ENCODE data around the gene NAT10.
A peak's percentile ranks its signal among the peaks of the same experiment; 100 is the strongest.
"Not testable (repeated sequence)": the region's sequence is repeated elsewhere in the genome, so short reads cannot be mapped to it uniquely, and the experiment has no call there.

NAT10 gene

DNA sequence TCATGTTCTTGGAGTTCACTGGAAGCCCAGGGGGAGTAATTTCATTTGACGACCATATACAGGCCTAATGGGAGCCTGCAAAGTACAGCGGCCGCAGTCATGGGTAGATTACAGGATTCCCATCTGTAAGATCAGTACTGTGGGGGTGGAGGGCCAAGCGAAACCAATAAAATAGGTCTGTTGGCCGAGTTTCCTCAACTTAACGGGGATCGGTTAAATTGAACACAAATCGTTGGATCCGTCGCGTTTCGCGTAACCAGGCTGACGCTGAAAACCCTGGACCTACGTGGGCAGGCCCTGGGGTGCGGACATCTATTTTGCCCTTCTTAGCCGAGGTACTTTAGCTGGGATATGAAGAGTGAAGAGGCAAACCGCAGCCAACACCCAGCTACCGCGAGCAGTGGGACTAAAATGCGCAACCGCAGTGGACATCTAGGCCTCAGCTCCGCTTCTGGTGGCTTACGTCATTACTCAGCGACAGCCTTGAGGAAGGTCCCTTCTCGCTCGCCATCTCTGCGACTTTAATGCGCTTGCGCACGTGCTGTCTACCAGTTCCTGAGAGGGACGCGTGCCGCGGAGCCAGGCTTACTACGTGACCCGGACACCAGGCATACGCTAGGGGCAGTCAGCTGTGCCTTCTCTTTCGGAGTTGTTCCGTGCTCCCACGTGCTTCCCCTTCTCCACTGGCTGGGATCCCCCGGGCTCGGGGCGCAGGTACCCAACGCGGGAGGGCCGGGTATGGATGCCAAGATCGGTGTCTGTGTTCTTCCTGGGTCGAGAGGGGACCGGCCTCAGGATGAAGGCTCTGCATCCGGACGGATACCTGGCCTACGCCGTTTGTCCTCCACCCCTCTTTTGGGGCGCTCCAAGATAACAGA lies at the start of gene NAT10:
NAT10 (plus strand) TSS at position 551 of the 878 bp plus-strand sequence. CDS start 2,597 bp downstream, outside the sequence.
- FAIRE-seq = peak; percentile 59

DNA sequence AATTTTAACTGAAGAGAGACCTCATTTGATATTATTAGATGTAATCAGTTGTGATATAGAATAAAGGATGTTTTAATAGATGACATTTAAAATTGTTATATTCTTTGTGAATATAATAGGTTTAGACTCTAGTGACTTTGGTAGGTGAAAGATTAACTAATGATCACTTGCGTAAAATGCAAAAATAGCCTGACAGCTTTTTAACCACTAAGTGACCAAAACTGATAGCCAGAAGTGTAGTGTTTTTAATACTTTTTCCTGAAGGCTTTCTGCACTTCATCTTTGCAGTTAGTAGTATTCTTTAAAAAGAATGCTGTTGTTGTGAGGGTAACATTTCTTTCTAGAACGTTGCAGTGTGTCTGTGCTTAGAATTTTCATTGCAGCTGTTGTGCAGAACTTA lies 48.8 kb upstream of the NAT10 start:
- FAIRE-seq = no peak

DNA sequence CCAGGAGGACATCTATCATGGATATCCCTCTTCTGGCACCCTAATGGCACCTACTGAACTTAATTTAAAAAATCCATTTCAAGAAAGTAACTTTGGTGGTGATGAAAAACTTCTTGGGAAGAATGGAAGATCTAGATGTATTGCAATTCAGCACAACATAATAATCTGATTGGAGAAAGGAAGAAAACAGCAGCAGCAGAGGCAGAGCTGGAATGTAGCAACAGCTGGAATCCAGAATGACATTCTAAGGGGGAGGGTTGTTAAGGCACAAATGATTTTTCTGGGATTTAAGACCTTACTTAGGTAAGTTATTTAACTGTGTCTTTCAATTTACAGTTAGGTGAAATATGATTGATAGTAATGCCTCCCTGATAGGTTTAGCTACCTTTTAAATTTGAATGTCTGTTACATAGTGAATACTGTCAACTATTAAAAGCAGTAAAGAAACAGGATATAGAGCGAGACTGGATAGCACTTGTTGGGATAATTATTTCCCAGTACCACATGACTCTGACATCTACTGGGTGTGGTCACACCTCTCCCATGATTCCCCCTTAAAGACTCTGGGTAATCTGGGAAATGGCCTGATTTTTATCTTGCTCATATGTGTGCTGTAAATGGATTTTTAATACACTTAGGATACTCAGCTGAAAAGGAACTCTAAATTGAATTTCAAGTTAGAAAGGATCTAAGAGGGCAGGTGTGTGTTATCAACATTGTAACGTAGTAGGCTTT lies 42.2 kb upstream of the NAT10 start:
- no peak for FAIRE-seq

DNA sequence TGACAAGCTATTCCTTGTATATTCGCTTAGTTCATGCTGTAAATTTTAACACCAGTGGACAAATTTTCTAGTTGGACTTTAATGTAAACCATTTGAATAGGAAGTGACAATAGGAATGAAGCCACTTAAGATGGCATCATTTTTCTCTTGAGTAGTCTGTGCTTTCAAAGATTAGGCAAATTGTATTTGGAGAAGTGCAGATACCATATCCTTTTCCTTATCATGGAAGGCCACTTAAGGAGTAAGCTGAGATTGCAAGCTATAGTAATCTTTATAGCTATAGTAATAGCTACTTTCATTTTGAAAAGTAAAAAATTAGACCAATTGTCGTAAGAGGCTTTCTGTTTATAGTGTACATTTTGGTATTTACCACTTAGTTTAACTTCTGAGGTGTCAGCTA lies 41.1 kb upstream of the NAT10 start:
- no peak for FAIRE-seq

DNA sequence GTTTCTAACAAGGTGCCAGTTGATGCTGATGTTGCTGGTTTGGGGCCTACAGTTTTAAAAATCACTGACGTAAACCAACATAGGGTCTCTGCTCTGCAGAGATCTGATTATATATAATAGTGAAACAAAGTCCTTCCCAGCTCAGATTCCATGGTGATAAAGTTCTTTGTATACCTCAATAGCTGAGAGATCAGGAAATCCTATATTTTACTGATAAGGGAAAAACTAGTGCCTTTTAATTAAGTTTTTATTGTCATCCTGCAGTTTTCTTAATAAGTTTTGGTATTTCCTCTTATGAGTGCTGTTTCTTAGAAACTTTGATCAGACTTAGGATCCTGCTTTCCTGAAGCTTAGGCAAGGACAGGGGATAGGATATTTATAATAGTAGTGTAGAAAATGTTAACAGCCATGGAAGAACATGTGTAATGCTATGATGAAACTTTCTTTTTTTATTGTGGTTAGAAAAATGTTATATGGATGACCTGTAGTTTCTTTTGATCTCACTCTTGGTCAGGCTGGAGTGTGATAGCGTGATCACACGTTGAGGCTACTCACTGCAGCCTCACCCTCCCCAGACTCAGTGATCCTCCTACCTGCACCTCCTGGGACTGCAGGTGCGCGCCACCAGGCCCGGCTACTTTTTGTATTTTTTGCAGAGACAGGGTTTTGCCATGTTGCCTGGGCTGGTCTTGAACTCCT lies 39.8 kb upstream of the NAT10 start:
- no peak for FAIRE-seq

DNA sequence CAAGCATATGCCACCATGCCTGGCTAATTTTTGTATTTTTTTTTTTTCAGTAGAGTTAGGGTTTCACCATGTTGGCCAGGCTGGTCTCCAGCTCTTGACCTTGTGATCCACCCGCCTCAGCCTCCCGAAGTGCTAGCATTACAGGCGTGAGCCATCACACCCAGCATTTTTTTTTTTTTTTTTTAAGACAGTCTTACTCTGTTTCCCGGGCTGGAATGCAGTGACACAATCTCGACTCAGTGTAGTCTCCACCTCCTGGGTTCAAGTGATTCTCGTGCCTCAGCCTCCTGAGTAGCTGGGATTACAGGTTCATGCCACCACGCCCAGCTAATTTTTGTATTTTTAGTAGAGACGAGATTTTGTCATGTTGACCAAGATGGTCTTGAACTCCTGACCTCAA lies 38.7 kb upstream of the NAT10 start:
- not testable (repeated sequence) for FAIRE-seq

GRCh38 chr11:34067383-34068065 lies 37.9 kb upstream of the NAT10 start:
- no peak for FAIRE-seq

GRCh38 chr11:34068111-34068510 lies 37.3 kb upstream of the NAT10 start:
- no peak for FAIRE-seq

DNA sequence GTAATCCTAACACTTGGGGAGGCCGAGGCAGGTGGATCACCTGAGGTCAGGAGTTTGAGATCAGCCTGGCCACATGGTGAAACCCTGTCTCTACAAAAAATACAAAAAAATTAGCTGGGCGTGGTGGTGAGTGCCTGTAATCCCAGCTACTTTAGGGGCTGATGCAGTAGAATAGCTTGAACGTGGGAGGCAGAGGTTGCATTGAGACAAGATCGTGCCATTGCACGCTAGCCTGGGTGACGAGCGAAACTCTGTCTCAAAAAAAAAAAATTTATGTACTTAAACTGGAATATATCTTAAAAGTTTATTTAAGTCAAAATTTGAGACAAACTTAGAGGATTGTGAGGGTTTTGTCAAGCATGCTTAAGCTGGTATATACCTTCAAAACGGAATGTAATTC lies 34.1 kb upstream of the NAT10 start:
- FAIRE-seq = not testable (repeated sequence)

DNA sequence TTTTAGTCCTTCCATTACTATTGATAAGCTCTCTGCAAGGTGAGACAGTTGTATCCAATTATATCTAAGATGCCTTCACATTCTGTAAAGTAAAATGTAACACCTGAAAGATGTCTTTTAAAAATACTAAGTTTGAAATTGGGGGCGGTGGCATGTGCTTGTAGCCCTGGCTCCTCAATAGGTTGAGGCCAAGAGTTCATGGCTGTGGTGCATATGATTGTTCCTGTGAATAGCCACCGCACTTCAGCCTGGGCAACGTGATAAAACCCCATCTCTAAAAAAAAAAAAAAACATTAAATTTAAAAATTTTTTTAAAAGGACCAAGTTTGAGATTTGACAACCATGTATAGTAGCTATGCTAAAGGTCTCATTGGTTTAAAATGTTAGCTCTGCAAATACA lies 33.4 kb upstream of the NAT10 start:
- no peak for FAIRE-seq

- no peak for FAIRE-seq
Observed at GRCh38 chr11:34072832-34073231, 32.6 kb upstream of the NAT10 start.

DNA sequence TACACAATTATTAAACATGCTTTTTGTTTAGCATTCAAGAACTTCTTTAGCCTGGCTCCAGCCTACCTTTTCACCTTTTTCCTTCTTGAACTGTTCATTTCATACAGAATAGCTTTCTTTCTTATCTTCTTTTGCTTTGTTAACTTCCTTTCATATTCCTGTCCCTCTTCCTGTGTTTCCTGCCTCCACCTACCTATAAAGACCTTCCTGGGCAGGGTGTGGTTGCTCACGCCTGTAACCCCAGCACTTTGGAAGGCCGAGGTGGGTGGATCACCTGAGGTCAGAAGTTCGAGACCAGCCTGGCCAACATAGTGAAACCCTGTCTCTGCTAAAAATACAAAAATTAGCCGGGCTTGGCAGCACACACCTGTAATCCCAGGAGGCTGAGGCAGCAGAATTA lies 31.0 kb upstream of the NAT10 start:
- no peak for FAIRE-seq

DNA sequence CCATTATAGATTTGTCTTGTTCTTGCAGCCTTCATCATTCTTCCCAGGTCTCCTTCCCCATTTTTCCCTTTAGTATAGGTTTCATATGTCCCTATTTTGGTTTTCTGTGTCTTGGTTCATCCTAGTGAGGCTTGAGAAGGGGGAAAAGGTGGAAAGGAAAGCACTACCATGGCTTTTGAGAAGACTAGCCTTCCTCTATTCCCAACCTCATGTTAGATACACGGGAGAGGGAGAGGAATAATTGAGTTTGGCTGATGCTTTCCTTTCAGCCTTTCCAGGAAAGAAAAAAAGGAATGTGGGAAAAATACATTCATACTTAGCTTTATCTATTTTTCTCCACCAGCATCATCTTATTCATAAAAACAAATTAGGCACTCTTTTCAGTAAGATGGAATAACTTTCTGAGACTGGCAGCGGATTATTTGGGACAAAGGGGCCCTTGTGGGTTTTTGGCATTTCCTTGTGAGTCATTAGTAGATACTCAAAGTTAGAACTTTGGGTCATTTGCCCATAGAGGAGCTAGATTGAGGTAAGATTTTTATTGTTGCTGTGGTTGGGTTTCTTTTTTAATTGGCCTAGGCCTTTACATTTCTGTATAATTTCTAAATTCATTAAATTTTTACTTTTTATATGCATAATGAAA lies 30.1 kb upstream of the NAT10 start:
- FAIRE-seq = no peak

GRCh38 chr11:34080609-34081008 lies 24.8 kb upstream of the NAT10 start:
- FAIRE-seq = no peak

GRCh38 chr11:34084637-34085036 lies 20.8 kb upstream of the NAT10 start:
- no peak for FAIRE-seq

DNA sequence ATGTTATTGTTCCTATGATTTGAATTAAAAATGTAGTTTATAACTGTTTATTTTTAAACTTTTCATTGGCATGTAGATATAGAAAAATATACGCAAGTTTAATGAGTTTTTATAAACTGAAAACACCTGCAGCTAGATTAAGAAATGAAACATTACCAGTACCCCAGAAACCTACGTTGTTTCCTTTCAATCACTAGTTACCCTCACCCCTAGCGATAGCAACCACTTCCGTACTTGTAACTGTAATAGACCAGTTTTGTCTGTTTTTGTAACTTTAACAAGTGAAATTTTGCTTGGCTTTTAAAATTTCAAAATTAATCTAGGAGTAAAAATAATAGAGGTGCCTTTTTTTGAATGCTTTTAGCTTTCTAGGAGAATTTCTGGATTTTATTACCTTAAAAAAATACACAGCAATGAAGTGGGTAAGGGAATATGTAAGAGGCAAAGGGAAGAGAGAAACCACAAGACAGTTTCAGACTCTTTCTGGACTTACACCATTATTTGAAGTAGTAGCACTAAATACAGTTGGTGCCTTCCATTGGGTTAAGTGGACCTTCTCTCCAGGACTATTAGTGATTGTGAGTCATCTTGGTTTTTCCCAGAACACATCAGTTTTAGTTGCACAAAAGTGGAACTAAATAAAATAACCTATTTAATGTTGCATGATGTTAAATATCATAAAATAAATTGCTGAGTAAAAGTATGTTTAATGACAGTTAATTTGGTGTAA lies 18.7 kb upstream of the NAT10 start:
- FAIRE-seq = peak; percentile 25

DNA sequence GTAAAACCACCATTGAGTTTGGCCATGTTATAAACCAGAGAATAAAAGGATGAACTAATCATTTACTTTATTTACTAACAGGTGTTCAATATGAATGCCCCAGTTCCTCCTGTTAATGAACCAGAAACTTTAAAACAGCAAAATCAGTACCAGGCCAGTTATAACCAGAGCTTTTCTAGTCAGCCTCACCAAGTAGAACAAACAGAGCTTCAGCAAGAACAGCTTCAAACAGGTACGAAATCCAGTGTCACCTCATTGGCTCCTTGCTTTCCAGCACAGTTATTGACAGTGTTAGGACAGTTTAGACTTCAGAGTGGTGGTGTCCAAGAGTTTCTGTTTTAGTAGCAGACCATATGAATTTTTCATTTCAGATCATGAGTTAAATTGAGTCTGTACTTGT lies 13.6 kb upstream of the NAT10 start:
- no peak for FAIRE-seq

DNA sequence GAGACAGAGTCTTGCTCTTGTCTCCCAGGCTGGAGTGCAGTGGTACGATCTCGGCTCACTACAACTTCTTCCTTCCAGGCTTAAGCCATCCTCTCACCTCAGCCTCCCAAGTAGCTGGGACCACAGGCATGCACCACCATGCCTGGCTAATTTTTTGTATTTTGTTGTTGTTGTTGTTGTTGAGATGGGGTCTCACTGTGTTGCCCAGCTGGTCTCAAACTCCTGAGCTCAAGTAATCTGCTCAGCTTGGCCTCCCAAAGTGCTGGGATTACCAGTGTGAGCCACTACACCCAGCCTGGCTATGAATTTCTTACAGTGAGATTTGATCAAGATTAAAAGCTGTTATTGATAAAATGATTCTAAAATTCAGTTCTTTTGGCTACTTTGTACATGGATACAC lies 10.5 kb upstream of the NAT10 start:
- FAIRE-seq = not testable (repeated sequence)

DNA sequence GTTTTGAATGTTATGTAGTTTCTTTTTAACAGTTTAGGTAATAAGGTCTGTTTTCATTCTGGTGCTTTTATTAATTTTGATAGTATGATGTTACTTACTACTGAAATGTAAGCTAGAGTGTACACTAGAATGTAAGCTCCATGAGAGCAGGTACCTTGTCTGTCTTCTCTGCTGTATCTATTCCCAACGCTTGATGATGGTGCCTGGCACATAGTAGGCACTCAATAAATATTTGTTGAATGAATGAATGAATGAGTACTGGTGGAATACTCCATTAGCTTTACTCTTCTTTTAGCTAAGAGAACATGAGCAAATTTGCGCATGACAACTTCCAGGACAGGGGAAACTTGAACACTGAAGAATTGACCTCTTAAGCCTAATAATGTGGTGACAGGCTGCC lies 6.6 kb upstream of the NAT10 start:
- no peak for FAIRE-seq

DNA sequence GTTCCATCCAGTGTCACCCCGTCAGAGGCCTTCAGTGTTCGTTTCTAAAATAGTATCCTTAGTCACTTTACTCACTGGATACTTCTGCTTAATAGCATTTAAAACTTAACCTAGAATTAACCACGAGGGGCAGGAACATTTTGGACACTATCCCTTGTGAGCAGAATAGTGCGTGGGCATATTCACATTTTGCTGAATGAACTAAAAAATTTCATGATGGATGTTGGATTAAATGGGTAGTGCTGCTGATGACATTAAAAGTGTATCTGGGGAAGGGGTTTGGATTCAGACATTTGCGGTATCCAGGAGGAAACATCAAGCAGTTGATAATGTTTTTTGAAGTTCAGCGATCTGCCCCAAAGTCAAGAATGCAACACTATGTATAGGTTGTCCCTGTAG lies 750 bp upstream of the NAT10 start:
- FAIRE-seq = no peak

DNA sequence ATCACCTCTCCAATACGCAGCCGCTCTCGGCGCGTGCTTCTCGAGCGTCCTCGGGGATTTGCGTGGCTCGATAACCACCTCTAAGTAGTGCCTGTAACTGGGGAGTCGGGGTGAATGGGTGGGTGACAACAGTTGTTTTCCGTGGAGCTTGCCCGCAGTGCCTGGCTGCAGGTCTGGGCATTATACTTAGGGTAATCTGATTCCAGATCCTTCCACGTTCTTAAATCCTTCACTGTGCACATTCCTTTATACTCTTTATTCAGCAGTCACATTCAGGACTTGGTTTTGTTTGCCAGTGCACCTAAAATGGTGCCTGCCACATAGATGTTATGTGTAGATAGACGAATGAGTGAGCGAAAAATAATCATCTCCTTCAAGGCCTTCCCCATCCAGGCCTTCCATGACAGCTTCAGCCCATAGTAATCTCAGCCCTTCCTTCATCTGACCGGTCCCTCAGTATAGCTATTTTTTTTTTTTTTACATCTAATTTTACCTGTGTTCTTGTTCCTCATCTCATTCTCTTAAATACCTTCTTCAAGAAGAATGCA lies 602 bp downstream of the NAT10 start:
- FAIRE-seq = no peak
